Psoas muscle (tissue), 8 donors: ENCODE results near the gene THBS4. TPM values are rescaled to one million over a fixed set of nuclear protein-coding genes. Genes with fewer than 3 reads are reported as not detected.

Experiments used
- ATAC-seq, 4 donors: fragments of 200-7000 bp; cut with Tn5 transposase; one replicate each; pipeline ENCODE4 v1.9.1; 2020; ENCODE audit warnings: moderate library complexity in 3 of 4, mild to moderate bottlenecking in 2 of 4
- DNase-seq, 2 donors: peaks; one replicate each; pipeline ENCODE4 v3.0.0-alpha.2; 2020
- H3K27ac ChIP-seq: fragments of 200-600 bp; one replicate; pipeline ENCODE4 v1.8.0; 2022
- H3K27me3 ChIP-seq, 3 donors: fragments of 200-600 bp in 1 of 3; one replicate each; pipeline versions ENCODE4 v1.6.1 to v1.8.0; 2013 to 2022; ENCODE audit warnings: low read length in 2 of 3, mild to moderate bottlenecking in 2 of 3, moderate library complexity in 1 of 3; ENCODE audit not compliant: insufficient read depth in 3 of 3
- H3K36me3 ChIP-seq, 2 donors: fragments of 200-600 bp in 1 of 2; one replicate each; pipeline versions ENCODE4 v1.6.1 to v1.8.0; 2013 to 2022; ENCODE audit warnings: low read depth in 1 of 2, mild to moderate bottlenecking in 1 of 2, moderate library complexity in 1 of 2; ENCODE audit not compliant: insufficient read depth in 1 of 2
- H3K4me1 ChIP-seq: fragments of 200-600 bp; one replicate; pipeline ENCODE4 v1.8.0; 2022
- H3K4me3 ChIP-seq: fragments of 200-600 bp; one replicate; pipeline ENCODE4 v1.8.0; 2022; ENCODE audit warnings: mild to moderate bottlenecking
- H3K9me3 ChIP-seq: fragments of 200-600 bp; one replicate; pipeline ENCODE4 v1.8.0; 2022
- WGBS, 3 donors: extraction: QIAGEN DNeasy Blood & Tissue Kit; methylation state at CpG; one replicate each; pipeline versions ENCODE4 v1.1.6 to v1.1.7; 2013; 5-methylcytosine and 5-hydroxymethylcytosine counted together
- intact Hi-C, 2 donors: fragments of 100-400 bp; cut with DNase I; formaldehyde crosslinking; loops; one replicate each; pipeline versions ENCODE4 v1.11.0 to v1.14.2; 2022
- polyA plus RNA-seq, 3 donors: library from polyadenylated mRNA; stranded (reverse); fragments of 200-250 nt; gene quantifications; one replicate each; pipeline ENCODE4 v1.2.3, GENCODE V29; 2013
- total RNA-seq, 4 donors: library from RNA; stranded (reverse); fragmentation: NEBNext Ultra II Directional in 2 of 4; extraction: Animal tissue kit (Norgen Biotek cat#: 25700) in 2 of 4; gene quantifications; one replicate each; pipeline versions ENCODE4 v1.2.1 to v1.2.4, GENCODE V29; 2021 to 2023
- TF ChIP-seq, protein P1 (sequence below): fragments of 200-600 bp; IDR thresholded peaks from one replicate; pipeline ENCODE4 v1.8.0; 2022; ENCODE audit warnings: antibody characterized with exemption
- donor health status: healthy with polysubstance abuse.
- donor health status: DM: no; HTN: no; CAD: no; lungs with moderate emphysema.
- donor health status: Bipolar disorder and iron deficiency.
- donor health status: healthy.
- donor health status: DM: yes; HTN: yes; CAD: no.
- donor health status: DM: no; HTN: no; CAD: no.
- donor health status: DM: no; HTN: no; CAD: no.
- donor health status: DM: yes; HTN: yes; CAD: no.

The THBS4 gene
- total and polyA plus RNA-seq, 7 donors: 18.6 to 252 (median 49.0) TPM

GRCh38 chr5:80125022-80125961, 90.1 kb downstream of the THBS4 start:
- no peaks in the 10 kb centered on the region for H3K27me3 ChIP-seq
- H3K27ac ChIP-seq: no peak overlapping the region
- ATAC-seq (no peak), DNase-seq (no peak)
- no peaks in the 10 kb centered on the region for H3K4me1 ChIP-seq
- no peaks in the 10 kb centered on the region for H3K9me3 ChIP-seq
- 84 to 92% (median 87%) methylated on average over 11 of the region's 11 CpGs for WGBS, 3 donors
- H3K36me3 ChIP-seq: no peaks in the 10 kb centered on the region
- TF ChIP-seq, protein P1, sequence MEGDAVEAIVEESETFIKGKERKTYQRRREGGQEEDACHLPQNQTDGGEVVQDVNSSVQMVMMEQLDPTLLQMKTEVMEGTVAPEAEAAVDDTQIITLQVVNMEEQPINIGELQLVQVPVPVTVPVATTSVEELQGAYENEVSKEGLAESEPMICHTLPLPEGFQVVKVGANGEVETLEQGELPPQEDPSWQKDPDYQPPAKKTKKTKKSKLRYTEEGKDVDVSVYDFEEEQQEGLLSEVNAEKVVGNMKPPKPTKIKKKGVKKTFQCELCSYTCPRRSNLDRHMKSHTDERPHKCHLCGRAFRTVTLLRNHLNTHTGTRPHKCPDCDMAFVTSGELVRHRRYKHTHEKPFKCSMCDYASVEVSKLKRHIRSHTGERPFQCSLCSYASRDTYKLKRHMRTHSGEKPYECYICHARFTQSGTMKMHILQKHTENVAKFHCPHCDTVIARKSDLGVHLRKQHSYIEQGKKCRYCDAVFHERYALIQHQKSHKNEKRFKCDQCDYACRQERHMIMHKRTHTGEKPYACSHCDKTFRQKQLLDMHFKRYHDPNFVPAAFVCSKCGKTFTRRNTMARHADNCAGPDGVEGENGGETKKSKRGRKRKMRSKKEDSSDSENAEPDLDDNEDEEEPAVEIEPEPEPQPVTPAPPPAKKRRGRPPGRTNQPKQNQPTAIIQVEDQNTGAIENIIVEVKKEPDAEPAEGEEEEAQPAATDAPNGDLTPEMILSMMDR: no peak
- intact Hi-C loops: no loop called here
- no peak overlapping the region for H3K4me3 ChIP-seq

DNA sequence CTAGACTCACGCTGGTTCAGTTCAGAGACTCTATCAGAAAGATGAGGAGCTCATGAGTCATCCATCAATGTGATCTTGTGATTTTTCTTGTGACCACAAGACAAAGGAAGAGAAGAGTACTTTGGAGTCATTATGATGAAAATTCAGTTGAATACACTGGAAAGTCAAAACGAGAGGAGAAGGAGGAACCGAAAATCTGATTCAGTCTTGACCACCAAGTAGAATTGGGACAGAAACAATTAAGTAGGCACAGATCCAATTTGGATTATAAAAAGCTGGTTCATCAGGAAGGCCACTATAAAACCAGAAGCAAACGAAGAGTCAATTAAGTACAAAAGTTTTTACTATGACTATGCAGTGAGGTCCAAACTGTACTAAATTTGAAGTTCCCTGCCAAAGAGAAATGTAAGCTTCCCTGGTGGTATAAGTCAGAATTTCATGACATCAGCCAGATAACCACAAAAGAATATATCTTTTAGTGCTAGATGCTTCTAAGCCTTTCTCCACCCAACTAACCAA, 90.9 kb downstream of the THBS4 start:
- Histone ChIP-seq H3K4me1 (no peaks in the 10 kb centered on the region), H3K36me3 (no peaks in the 10 kb centered on the region), H3K9me3 (no peaks in the 10 kb centered on the region), H3K27ac (no peak overlapping the region), H3K4me3 (no peak overlapping the region), H3K27me3 (no peaks in the 10 kb centered on the region)
- 57 to 73% (median 72%) methylated on average over 4 of the region's 4 CpGs for WGBS, 3 donors
- no peak for DNase-seq
- intact Hi-C loops: no loop called here
- TF ChIP-seq, protein P1: no peak
- ATAC-seq: peak in 2 of 4 donors; percentile 16 to 40

DNA sequence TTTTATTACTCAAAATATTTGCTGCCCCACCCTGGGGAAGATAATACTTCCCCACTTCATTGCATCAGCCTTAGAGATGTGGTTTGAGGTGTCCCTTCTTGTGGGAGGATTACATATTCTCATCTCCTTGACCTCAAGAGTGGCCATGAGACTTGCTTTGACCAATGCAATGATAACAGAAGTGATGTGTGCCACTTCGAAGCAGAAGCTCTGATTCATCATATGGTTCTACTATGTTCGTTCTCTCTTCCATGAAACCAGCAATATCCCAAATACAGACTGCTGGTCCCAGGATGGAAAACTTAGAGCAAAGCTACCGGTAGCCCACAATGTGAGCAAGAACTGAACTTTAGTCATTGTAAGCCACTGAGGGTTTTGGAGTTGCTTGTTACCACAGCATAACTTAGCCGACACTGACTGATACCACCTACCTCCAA, 92.0 kb downstream of the THBS4 start:
- H3K4me3 ChIP-seq: no peak overlapping the region
- no peaks in the 10 kb centered on the region for H3K9me3 ChIP-seq
- ATAC-seq: peak in 2 of 4 donors; percentile 33 to 42
- intact Hi-C loops: no loop called here
- H3K4me1 ChIP-seq: no peaks in the 10 kb centered on the region
- H3K36me3 ChIP-seq: no peaks in the 10 kb centered on the region
- no peaks in the 10 kb centered on the region for H3K27me3 ChIP-seq
- no peak for DNase-seq
- 79 to 95% (median 94%) methylated on average over 4 of the region's 4 CpGs for WGBS, 3 donors
- TF ChIP-seq, protein P1: no peak
- H3K27ac ChIP-seq: no peak overlapping the region

DNA sequence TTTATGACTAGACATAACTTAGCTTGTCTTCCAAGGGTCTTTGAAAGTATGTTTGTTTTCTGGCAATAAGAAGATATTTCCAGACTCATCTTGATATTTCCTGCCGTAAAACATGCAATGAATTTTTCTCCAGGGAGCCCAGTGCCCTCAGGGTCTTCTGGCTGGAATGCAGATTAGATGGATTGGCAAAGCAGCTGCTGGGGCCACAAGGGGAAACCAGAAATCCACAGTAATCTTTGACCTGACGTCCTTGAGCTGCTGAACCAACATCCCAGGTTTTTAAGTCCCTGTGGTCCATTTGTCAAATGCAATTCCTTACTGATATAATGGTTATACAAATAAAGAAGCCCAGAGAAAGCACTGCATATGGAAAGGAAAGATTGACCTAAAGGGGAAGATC, 93.0 kb downstream of the THBS4 start:
- intact Hi-C loops: no loop called here

More for the DNA sequence above, 93.0 kb downstream of the THBS4 start:
- no peak for ATAC-seq
- no peaks in the 10 kb centered on the region for H3K9me3 ChIP-seq
- WGBS, 3 donors: 34 to 41% (median 38%) methylated on average over 2 of the region's 2 CpGs
- H3K27ac ChIP-seq: no peak overlapping the region
- no peaks in the 10 kb centered on the region for H3K36me3 ChIP-seq
- TF ChIP-seq, protein P1: no peak
- H3K4me3 ChIP-seq: no peak overlapping the region
- H3K4me1 ChIP-seq: no peaks in the 10 kb centered on the region
- DNase-seq: no peak
- H3K27me3 ChIP-seq: no peaks in the 10 kb centered on the region
